B cell (primary cell): Measurements from ENCODE around the gene PRAMEF13. TPM values are rescaled to one million over a fixed set of nuclear protein-coding genes. Genes with fewer than 3 reads are reported as not detected.
"Not testable (repeated sequence)": the region's sequence is repeated elsewhere in the genome, so short reads cannot be mapped to it uniquely, and the experiment has no call there.

Experiments
- ATAC-seq: fragments of 200-7000 bp; cut with Tn5 transposase; one replicate; pipeline ENCODE4 v1.10.0; 2021; ENCODE audit warnings: low read depth, mild to moderate bottlenecking, moderate number of reproducible peaks, moderate library complexity
- CTCF ChIA-PET: fragments of 350-600 bp; sonication (Branson Sonifier 250); formaldehyde crosslinking; loops from one replicate; lab custom pipeline; 2021; ENCODE audit warnings: antibody characterized with exemption, inconsistent platforms; lab: Charles Lee
- POLR2A ChIA-PET: fragments of 350-600 bp; sonication (Branson Sonifier 250); formaldehyde crosslinking; loops from one replicate; lab custom pipeline; 2021; ENCODE audit warnings: antibody characterized with exemption; lab: Charles Lee
- DNase-seq: peaks from one replicate; pipeline ENCODE4 v3.0.0; 2013
- H2AFZ ChIP-seq: 2 replicates; pipeline ENCODE4 v1.6.1; 2012; ENCODE audit warnings: mild to moderate bottlenecking, low read depth, low read length; ENCODE audit not compliant: insufficient read depth, poor library complexity, severe bottlenecking
- H3K27ac ChIP-seq, 2 donors: 1 replicate in 1 of 2; 2 replicates in 1 of 2; pipeline ENCODE4 v1.5.1; 2012 to 2013; ENCODE audit warnings: low read length in 2 of 2, mild to moderate bottlenecking in 2 of 2, moderate library complexity in 1 of 2
- H3K27me3 ChIP-seq, 4 experiments: fragments of 200-600 bp in 1 of 4; sonication (generic) in 1 of 4; replicated peaks in 1 of 4; 1 replicate in 2 of 4; 2 replicates in 2 of 4; pipeline versions ENCODE4 v1.6.1 to v1.7.0; 2013 to 2016; ENCODE audit warnings: low read length in 3 of 4, mild to moderate bottlenecking in 2 of 4, mixed read lengths in 1 of 4, moderate library complexity in 1 of 4; ENCODE audit not compliant: insufficient read depth in 4 of 4, control insufficient read depth in 3 of 4; ENCODE audit errors: control extremely low read depth in 1 of 4
- H3K36me3 ChIP-seq, 2 experiments: replicated peaks in 1 of 2; 1 replicate in 1 of 2; 2 replicates in 1 of 2; pipeline versions ENCODE4 v1.6.1 to v1.7.1; 2013; ENCODE audit warnings: low read length in 1 of 2; ENCODE audit not compliant: insufficient read depth in 2 of 2, control insufficient read depth in 1 of 2; ENCODE audit errors: control extremely low read depth in 1 of 2, extremely low read depth in 1 of 2
- H3K4me1 ChIP-seq, 2 donors: fragments of 200-600 bp in 1 of 2; sonication (generic) in 1 of 2; 1 replicate in 1 of 2; 2 replicates in 1 of 2; pipeline versions ENCODE4 v1.5.1 to v1.6.1; 2013 to 2017; ENCODE audit warnings: low read length in 2 of 2; ENCODE audit not compliant: control insufficient read depth in 2 of 2, insufficient read depth in 2 of 2
- H3K4me2 ChIP-seq: replicated peaks from 2 replicates; pipeline ENCODE3; 2012; ENCODE audit warnings: mild to moderate bottlenecking, low read depth, low read length; ENCODE audit not compliant: poor library complexity, severe bottlenecking
- H3K4me3 ChIP-seq, 5 experiments: fragments of 200-600 bp in 1 of 5; sonication (generic) in 1 of 5; 1 replicate in 3 of 5; 2 replicates in 2 of 5; pipeline versions ENCODE4 v1.5.1 to v1.7.0; 2011 to 2016; ENCODE audit warnings: low read length in 4 of 5, mild to moderate bottlenecking in 4 of 5, low read depth in 2 of 5, control low read depth in 1 of 5, moderate library complexity in 1 of 5; ENCODE audit not compliant: insufficient read depth in 1 of 5; ENCODE audit errors: control extremely low read depth in 1 of 5, extremely low read depth in 1 of 5
- H3K79me2 ChIP-seq: fragments of 200-600 bp; sonication (generic); one replicate; pipeline ENCODE4 v1.6.0; 2016; ENCODE audit warnings: low read length; ENCODE audit not compliant: control insufficient read depth, insufficient read depth
- H3K9ac ChIP-seq: fragments of 200-600 bp; sonication (generic); 2 replicates; pipeline ENCODE4 v1.6.1; 2017; ENCODE audit warnings: mild to moderate bottlenecking, low read length, moderate library complexity
- H3K9me3 ChIP-seq, 3 donors: one replicate each; pipeline versions ENCODE4 v1.6.1 to v1.7.1; 2013; ENCODE audit warnings: low read length in 2 of 3; ENCODE audit not compliant: control insufficient read depth in 2 of 3, insufficient read depth in 1 of 3; ENCODE audit errors: control extremely low read depth in 1 of 3
- H4K20me1 ChIP-seq: 2 replicates; pipeline ENCODE4 v1.6.0; 2012; ENCODE audit warnings: mild to moderate bottlenecking, low read length; ENCODE audit not compliant: insufficient read depth, control insufficient read depth, poor library complexity, severe bottlenecking
- H3K27ac Mint-ChIP-seq: one replicate; pipeline ENCODE4 v1.8.0; 2021; ENCODE audit warnings: mixed read lengths
- H3K27me3 Mint-ChIP-seq: one replicate; pipeline ENCODE4 v1.8.0; 2021; ENCODE audit warnings: mixed read lengths
- H3K4me1 Mint-ChIP-seq: one replicate; pipeline ENCODE4 v1.8.0; 2021; ENCODE audit warnings: mixed read lengths
- H3K4me3 Mint-ChIP-seq: one replicate; pipeline ENCODE4 v1.8.0; 2021; ENCODE audit warnings: mixed read lengths
- H3K9me3 Mint-ChIP-seq: one replicate; pipeline ENCODE4 v1.8.0; 2022; ENCODE audit warnings: mixed read lengths; ENCODE audit not compliant: insufficient read depth
- WGBS: methylation state at CpG from one replicate; pipeline ENCODE4 v1.1.5; 2013; ENCODE audit warnings: missing lambda C conversion rate; ENCODE audit not compliant: insufficient coverage; 5-methylcytosine and 5-hydroxymethylcytosine counted together
- intact Hi-C: fragments of 100-400 bp; cut with micrococcal nuclease; formaldehyde crosslinking; loops from one replicate; pipeline ENCODE4 v1.10.0; 2022
- polyA plus RNA-seq: library from polyadenylated mRNA; depleted of rRNA; stranded (reverse); fragments of >200 nt; gene quantifications from 2 replicates; pipeline ENCODE4 v1.2.3, GENCODE V29; 2012
- total RNA-seq, 2 donors: library from RNA; stranded (reverse); fragments of 120-200 nt in 1 of 2; gene quantifications; 1 replicate in 1 of 2; 2 replicates in 1 of 2; pipeline versions ENCODE4 v1.2.3 to v1.2.4, GENCODE V29; 2013 to 2022

PRAMEF13 gene
- total and polyA plus RNA-seq, 2 donors (not counting 1 experiment from before 2014, with no cell fraction given): not detected

DNA sequence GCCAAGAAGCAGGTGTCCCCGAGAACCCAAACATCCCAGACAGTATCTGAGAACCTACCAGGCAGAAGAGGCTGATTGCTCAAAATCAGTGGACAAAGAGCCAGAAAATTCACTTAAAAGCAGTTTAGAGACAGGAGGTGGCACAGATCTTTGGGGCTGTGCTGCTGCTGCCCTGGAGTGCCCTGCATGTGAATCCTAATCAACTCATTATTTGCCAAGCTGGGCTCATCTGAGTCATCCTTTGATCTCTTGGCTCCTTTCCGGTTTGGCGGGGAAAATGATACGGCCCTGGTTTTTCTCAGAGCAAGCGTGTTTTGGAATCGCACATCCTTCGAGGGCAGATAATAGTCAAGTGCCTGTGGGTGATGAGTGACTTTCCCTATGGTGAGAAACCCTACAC is 15.4 kb upstream of the PRAMEF13 start:
- CTCF ChIA-PET, H3K4me3 ChIP-seq: not testable (repeated sequence)
- WGBS: no CpG with 5 or more reads among the region's 7 CpGs

DNA sequence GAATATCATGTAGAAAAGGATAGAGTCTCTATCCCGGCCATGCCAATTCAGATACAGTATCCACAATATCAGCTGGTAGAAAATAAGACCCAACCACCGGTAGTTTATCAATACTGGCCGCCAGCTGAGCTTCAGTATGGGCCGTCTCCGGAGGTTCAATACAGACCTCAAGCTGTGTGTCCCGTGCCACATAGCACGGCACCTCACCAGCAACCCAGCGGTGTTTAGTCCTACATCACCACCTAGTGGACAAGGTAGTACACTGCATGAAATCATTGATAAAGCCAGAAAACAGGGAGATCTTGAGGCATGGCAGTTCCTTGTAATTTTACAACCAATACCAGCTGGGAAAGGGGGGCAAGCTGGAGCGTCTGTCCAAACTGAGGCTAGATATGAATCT is 7.5 kb upstream of the PRAMEF13 start:
- H3K27ac ChIP-seq, H3K27ac Mint-ChIP-seq, ATAC-seq, intact Hi-C loops, H3K4me3 Mint-ChIP-seq, H3K4me1 Mint-ChIP-seq, H3K9me3 Mint-ChIP-seq, DNase-seq, H2AFZ ChIP-seq, H3K79me2 ChIP-seq, H3K27me3 ChIP-seq, H4K20me1 ChIP-seq, CTCF ChIA-PET, H3K9ac ChIP-seq, H3K27me3 Mint-ChIP-seq, POLR2A ChIA-PET, H3K4me3 ChIP-seq, H3K9me3 ChIP-seq, H3K4me1 ChIP-seq, H3K4me2 ChIP-seq, H3K36me3 ChIP-seq: not testable (repeated sequence)
- no CpG with 5 or more reads among the region's 9 CpGs for WGBS

More for the DNA sequence above, 15.4 kb upstream of the PRAMEF13 start:
- H3K36me3 ChIP-seq, H3K4me3 Mint-ChIP-seq, H3K27ac ChIP-seq, H3K79me2 ChIP-seq, H2AFZ ChIP-seq, H3K27me3 ChIP-seq, H3K27me3 Mint-ChIP-seq, H3K9ac ChIP-seq, H3K4me1 ChIP-seq, DNase-seq, POLR2A ChIA-PET, H3K9me3 Mint-ChIP-seq, intact Hi-C loops, H3K4me1 Mint-ChIP-seq, H3K27ac Mint-ChIP-seq, H4K20me1 ChIP-seq, ATAC-seq, H3K9me3 ChIP-seq, H3K4me2 ChIP-seq: not testable (repeated sequence)

DNA sequence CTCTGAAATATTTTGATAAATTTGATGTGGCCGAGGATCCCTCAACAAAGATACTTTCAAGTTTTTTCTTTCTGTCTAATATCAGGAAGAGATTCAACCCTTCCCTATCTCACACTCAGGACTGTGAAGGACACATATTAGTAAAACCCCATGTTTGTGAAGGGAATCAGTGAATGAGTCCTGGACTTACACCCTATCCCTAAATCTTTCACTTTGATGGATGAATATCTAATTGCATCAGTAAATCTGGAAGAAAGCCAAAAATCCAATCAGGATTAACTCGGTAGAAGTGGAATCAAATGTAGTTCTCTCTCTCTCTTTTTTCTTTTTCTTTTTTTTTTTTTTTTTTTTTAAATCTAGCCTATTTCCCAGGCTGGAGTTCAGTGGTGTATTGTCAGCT is 29.7 kb downstream of the PRAMEF13 start, which contains the start of gene PRAMEF9:
TSS of gene PRAMEF9 (plus strand) at position 301 of the 400 bp plus-strand sequence. CDS start 3,433 bp downstream, outside the sequence.
- H4K20me1 ChIP-seq, H3K9ac ChIP-seq, H3K27ac ChIP-seq, H3K4me3 Mint-ChIP-seq, H3K9me3 ChIP-seq, POLR2A ChIA-PET, H3K27ac Mint-ChIP-seq, H3K4me3 ChIP-seq, H3K79me2 ChIP-seq, intact Hi-C loops, DNase-seq, H3K4me2 ChIP-seq, ATAC-seq, H3K36me3 ChIP-seq, CTCF ChIA-PET, H3K9me3 Mint-ChIP-seq, H3K27me3 Mint-ChIP-seq, H3K4me1 ChIP-seq, H3K27me3 ChIP-seq, H3K4me1 Mint-ChIP-seq, H2AFZ ChIP-seq: not testable (repeated sequence)
- no CpG with 5 or more reads among the region's 2 CpGs for WGBS

DNA sequence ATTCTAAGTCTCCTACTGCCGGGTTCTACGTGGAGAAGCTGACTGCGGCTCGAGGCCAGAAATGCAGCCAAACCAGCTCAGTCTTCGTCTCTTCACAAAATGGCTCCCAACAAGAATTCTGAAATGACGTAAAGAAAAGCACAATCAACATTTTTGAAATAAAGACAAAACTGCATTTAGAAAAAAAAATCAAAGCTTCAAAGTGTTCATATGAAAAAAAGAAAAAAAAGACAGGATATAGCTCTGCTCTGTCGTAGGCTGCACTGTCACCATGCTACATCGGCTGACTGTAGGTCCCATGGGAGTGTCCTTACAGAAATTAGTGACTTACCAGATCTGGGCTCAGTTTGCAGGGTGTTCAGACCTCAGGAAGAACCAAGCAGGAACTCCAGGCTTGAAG is 35.7 kb downstream of the PRAMEF13 start, which contains the start of gene HNRNPCL4:
TSS of gene HNRNPCL4 (minus strand) at position 101 of the 400 bp plus-strand sequence. CDS start 164 bp downstream, outside the sequence.
- POLR2A ChIA-PET, H3K4me1 ChIP-seq, CTCF ChIA-PET: not testable (repeated sequence)

More for the DNA sequence above, 35.7 kb downstream of the PRAMEF13 start, which contains the start of gene HNRNPCL4:
- H3K27ac Mint-ChIP-seq, H3K4me3 Mint-ChIP-seq, H3K9me3 ChIP-seq, H2AFZ ChIP-seq, H3K27me3 Mint-ChIP-seq, H3K79me2 ChIP-seq, intact Hi-C loops, H3K36me3 ChIP-seq, H3K4me2 ChIP-seq, DNase-seq, H4K20me1 ChIP-seq, H3K9ac ChIP-seq, H3K9me3 Mint-ChIP-seq, H3K4me1 Mint-ChIP-seq, H3K27ac ChIP-seq, H3K4me3 ChIP-seq, H3K27me3 ChIP-seq, ATAC-seq: not testable (repeated sequence)
- WGBS: no CpG with 5 or more reads among the region's 8 CpGs
